Measurements from ENCODE around the gene MLLT3.

DNA sequence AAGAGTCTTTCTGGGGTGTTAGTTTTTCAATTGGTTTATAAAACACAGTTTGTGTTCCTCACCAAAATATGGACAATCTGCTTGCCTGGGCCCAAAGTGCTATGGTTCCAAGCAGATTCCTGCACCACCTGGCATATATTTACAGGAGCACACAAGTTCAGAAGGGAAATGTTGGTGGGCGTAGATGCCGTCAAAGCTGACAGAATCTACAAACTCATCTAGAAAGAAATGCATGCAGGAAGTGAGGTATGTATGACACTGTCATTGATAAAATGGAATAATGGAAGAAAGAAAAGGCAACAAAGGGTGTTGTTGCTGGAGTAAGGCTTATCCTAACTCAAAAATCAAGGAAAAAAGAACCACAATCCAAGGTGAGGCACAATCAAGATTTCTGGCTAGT lies 225.8 kb downstream of the MLLT3 start:
- TF ChIP-seq, protein P1, sequence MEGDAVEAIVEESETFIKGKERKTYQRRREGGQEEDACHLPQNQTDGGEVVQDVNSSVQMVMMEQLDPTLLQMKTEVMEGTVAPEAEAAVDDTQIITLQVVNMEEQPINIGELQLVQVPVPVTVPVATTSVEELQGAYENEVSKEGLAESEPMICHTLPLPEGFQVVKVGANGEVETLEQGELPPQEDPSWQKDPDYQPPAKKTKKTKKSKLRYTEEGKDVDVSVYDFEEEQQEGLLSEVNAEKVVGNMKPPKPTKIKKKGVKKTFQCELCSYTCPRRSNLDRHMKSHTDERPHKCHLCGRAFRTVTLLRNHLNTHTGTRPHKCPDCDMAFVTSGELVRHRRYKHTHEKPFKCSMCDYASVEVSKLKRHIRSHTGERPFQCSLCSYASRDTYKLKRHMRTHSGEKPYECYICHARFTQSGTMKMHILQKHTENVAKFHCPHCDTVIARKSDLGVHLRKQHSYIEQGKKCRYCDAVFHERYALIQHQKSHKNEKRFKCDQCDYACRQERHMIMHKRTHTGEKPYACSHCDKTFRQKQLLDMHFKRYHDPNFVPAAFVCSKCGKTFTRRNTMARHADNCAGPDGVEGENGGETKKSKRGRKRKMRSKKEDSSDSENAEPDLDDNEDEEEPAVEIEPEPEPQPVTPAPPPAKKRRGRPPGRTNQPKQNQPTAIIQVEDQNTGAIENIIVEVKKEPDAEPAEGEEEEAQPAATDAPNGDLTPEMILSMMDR (IDR thresholded peaks at IDR 0.05; ENCODE audit: extremely low read depth in 1 of 2, insufficient read depth in 1 of 2, low read depth in 1 of 2, low read length in 2 of 2) = no peak
- TF ChIP-seq POLR2A (IDR thresholded peaks at IDR 0.05; ENCODE audit: low read depth, low read length) (no peak), POLR2AphosphoS5 (IDR thresholded peaks at IDR 0.05; ENCODE audit: insufficient read depth, low read depth, low read length) (no peak), EZH2 (IDR thresholded peaks at IDR 0.05; ENCODE audit: borderline replicate concordance, low read depth, low read length, severe bottlenecking) (no peak), FOS (IDR thresholded peaks at IDR 0.05; ENCODE audit: borderline replicate concordance, insufficient read depth, low read length) (no peak), GATA2 (IDR thresholded peaks at IDR 0.05; ENCODE audit: insufficient read depth, insufficient read length, low read depth, low read length) (no peak)
- TF ChIP-seq, protein P2, sequence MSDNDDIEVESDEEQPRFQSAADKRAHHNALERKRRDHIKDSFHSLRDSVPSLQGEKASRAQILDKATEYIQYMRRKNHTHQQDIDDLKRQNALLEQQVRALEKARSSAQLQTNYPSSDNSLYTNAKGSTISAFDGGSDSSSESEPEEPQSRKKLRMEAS (IDR thresholded peaks at IDR 0.05; ENCODE audit: insufficient read depth, insufficient read length) = no peak

Measured in endothelial cell of umbilical vein (primary cell).